Left kidney (tissue), 2 donors: ENCODE data around the gene SDCCAG8. TPM values are rescaled to one million over a fixed set of nuclear protein-coding genes. Genes with fewer than 3 reads are reported as not detected.

Experiments
- DNase-seq: peaks from one replicate; pipeline ENCODE4 v3.0.0-alpha.2; 2013
- polyA plus RNA-seq: library from polyadenylated mRNA; unstranded; fragments of 120-200 nt; gene quantifications from one replicate; pipeline ENCODE4 v1.2.1, GENCODE V29; 2013; ENCODE audit not compliant: insufficient read length

SDCCAG8 gene
- polyA plus RNA-seq, 1 donor: 47.8 TPM

DNA sequence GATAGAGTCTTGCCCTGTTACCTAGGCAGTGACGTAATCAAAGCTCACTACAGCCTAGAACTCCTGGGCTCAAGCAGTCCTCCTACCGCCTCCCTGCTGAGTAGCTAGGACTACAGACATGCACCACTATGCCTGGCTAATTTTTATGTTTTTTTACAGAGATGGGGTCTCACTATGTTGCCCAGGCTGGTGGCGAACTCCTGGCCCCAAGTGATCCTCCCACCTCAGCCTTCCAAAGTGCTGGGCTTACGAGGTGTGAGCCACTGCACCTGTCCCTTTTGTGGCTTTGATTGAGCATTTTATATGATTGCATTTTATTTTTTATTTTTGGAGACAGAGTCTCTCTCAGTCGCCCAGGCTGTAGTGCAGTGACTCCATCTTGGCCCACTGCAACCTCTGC, 25.8 kb downstream of the SDCCAG8 start:
- no peak for DNase-seq

GRCh38 chr1:243286409-243287122, 30.7 kb downstream of the SDCCAG8 start:
- no peak for DNase-seq

DNA sequence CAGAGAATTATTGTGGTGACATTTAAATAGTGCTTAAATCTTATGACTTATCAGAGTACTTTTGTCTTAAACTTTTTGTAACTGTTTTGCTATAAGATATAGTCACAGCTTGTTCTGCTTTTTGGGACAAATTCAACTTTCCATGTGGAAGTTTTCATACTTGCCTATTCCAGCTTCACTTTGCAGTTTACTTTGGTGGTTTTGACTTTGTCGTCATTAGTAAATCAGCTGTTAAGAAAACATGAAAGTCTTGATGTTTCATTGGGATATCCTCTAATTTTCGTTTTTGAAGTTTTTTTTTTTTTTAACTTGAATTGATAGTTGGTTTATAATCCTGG, 31.3 kb downstream of the SDCCAG8 start:
- DNase-seq: no peak

DNA sequence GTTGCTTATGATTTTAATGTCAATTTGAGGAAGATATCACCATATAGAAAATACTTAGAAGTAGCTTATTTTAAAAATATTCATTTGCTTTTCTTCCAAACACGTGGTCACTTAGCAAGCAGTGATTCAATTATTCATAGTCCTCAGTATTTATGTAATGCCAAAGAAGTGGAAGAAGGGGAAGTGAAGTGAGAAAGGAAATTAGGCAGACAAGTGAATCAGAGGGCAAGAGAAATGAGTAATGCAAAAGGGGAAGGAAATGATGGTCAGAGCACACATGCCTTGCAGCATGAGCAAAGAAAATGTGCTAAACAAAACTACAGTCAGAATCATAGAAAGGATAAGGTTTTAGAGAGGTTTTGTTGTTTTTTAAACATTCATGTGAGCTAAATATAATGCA, 31.8 kb downstream of the SDCCAG8 start:
- no peak for DNase-seq

DNA sequence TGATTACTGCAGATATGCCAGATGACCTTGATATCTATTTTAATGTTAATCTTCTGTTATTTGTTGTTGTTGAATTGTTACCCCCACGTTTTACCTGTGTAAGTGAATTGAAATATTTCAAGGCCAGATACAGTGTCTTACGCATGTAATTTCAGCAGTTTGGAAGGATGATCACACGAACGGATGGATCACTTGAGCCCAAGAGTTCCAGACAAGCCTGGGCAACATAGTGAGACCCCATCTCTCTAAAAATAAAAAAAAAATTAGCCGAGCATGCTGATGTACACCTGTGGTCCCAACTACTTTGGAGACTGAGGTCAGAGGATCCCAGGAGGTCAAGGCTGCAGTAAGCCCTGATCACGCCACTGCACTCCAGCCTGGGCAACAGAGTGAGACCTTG, 32.2 kb downstream of the SDCCAG8 start:
- no peak for DNase-seq

DNA sequence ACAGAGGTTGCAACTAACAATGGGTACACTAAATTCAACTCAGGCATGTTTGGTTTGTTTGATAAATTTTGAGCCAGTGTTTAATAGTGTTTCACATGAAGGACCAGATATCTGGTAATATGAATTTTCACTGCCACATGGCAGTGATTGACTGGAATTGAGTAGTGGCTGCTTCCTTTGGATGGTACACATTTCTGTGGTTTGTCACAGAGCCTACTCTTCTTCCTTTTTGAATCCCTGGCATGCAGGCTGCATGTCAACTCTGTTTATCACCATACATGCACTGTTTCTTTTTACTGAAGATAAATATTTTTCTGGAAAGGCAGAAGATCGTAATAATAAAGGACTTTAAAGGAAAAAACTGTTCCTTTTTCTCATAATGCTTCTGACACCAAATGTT, 35.5 kb downstream of the SDCCAG8 start:
- no peak for DNase-seq

- DNase-seq: no peak
These were observed 36.3 kb downstream of the SDCCAG8 start for GRCh38 chr1:243292117-243292516.

- no peak for DNase-seq
These were observed 38.3 kb downstream of the SDCCAG8 start for GRCh38 chr1:243293941-243294722.

DNA sequence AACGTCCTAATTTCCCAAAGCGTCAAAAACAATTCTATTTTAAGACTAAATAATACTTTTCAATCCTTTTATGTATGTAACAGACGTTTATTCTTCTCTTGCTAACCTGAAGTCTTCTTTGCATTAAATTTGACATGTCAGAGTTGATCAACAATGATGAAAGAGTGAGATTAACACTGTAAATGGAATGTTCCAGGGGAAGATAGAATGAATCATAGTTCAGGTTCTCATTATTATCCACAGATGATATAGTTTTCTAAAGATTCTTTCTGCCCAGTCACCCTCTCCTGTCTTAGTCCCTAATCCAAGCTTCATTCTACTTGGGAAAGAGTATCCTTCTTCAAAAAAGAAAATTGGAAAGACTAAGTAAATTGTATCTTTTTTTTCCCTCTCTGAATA, 38.9 kb downstream of the SDCCAG8 start:
- no peak for DNase-seq

DNA sequence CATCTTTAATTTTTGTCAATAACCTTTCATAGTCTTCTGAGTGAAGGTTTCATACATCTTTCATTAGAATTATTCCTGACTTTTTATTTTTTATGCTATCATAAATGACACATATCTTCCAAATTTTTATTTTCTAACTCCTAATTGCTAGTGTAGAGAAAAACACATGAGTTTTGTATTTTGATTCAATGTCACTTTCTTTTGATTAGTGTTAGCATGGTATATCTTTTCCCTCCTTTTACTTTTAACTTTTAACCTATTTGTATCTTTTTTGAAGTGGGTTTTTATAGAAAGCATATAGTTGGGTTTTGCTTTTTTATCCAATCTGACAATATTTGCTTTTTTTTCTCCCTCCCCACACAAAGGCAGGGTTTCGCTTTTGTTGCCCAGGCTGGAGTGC, 43.2 kb downstream of the SDCCAG8 start:
- no peak for DNase-seq

DNA sequence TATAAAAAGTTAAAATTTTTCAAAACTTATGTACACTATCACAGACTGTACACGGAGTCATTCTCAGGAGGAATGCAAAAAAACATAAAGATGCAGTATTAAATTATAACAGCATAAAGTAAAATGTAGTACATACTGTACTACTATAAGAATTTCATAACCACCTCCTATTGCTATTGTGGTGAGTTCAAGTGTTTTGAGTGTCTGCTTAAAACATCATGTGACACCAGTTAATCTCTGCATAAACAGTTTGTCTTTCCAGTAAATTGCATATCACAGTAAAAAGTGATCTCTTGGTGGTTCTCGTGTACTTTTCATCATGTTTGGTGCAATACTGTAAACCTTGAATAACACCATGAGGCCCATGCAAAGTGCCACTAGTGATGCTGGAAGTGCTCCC, 45.2 kb downstream of the SDCCAG8 start:
- DNase-seq: no peak

GRCh38 chr1:243311809-243312208, 56.0 kb downstream of the SDCCAG8 start:
- no peak for DNase-seq

GRCh38 chr1:243312952-243313634, 57.3 kb downstream of the SDCCAG8 start:
- DNase-seq: peak; percentile 20

DNA sequence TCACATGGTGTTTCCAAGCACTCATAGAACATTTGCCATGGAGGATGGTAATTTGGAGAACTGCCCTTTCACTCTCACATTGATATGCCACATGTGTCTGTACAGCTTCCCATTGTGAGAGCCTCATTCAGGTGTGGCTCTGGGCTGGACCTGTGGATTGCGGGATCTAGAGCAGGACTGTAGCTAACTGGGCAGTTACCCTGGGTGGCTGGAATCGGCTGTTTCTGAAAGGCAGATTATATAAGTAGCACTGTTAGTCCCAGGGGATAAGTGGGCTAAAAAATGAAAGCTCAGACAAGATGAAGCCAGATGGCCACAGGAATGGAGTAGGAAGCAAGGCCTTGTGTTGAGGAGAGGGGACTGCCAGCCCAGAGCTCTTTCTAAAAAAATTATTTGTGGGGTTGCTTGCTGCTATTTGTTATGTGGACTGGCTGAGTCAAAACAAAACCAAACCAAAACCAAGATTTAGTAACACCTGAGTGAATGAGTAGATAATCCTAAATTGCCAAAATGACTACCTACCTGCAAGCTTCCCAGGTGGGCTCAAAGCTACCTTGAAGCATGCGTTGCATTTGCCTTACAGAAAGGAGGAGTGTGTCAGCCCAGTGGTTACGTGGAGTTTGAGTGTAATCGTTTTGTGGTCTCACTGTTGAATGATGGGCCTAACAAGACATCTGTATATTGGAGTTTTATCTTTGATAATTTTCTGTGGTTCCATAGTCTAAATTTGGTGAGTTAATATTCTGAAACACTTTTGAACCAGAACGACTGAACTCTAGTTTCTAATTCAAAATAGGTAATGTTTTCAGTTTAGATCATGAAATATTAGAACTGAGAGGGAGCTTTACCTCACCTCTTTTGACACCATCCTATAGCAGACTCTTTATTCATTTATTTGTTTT, 58.0 kb downstream of the SDCCAG8 start:
- no peak for DNase-seq

DNA sequence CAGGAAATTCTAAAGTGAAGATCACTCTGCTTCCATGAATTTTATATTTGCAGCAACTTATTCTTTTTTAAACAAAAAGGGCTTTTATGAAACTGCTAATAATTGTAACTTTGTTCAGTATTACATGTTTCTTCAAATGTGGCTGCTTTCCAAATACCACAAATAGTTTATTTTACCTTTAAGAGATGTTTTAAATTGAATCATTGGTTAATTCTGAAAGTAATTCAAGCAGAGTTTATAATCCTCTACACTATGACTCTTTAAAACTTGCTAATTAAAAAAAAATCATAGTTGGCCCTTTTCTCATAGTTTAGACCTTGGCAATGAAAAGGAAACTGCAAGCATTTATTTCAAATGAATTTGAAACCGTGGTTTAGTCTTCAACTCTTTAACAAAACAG, 59.6 kb downstream of the SDCCAG8 start:
- no peak for DNase-seq

- DNase-seq: no peak
These were observed 60.1 kb downstream of the SDCCAG8 start for GRCh38 chr1:243315893-243316292.

- DNase-seq: no peak
These were observed 60.6 kb downstream of the SDCCAG8 start for GRCh38 chr1:243316366-243316989.

GRCh38 chr1:243320224-243320623, 64.4 kb downstream of the SDCCAG8 start:
- no peak for DNase-seq

- no peak for DNase-seq
These were observed 66.5 kb downstream of the SDCCAG8 start for GRCh38 chr1:243322326-243322725.

DNA sequence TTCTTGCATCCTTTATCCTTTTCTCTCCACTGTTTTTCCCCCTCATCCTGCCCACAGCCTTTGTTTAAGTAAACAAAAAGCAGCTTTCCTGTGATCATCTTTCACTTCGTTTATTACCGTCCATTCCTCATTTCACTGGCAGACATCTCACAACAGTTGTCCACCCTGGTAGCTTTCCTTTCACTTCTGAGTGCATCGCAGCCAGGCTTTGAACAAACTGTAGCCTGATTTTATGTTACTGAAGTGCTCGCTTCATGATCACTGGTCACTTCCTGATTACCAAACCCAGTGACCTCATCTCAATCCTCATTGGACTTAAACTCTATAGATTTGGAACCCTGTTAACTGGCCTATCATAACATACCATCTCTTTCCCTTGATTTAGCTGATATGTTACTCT, 67.7 kb downstream of the SDCCAG8 start:
- DNase-seq: no peak

DNA sequence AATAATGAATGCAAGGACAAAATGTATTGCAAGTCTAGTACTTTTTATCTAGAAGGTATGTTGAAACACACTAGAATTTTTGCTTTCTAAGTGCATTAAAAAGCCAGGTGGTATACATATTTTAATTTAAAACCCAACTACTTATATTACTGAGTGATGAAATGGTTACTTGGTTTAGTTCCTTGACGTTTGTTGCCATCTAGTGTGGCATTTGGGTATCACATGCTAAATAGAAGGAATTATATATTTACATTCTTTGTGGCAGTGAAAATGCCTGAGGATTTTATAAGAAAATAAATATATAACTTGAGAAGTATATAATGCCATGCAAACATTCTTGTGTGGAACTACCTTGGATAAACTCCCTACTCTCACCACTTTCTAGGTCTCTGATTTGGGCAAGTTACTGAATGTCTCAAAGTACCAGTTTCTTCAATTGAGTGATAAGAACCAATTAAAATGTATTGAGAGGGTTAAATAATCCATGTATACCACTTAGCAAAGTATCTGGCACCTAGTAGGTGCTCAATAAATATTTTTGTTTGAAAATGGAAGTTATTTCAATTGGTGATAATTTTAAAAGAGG, 69.6 kb downstream of the SDCCAG8 start:
- DNase-seq: peak; percentile 46
